K562 (cell line): Measurements from ENCODE around the gene CD4. TPM values are rescaled to one million over a fixed set of nuclear protein-coding genes. Genes with fewer than 3 reads are reported as not detected.

Source experiments
- ETS1 ChIP-seq: conservative IDR thresholded peaks from 2 replicates; pipeline ENCODE4 v1.6.1; 2011; ENCODE audit warnings: low read depth, mild to moderate bottlenecking, low read length; ENCODE audit not compliant: control insufficient read depth
- FOXP1 ChIP-seq: sonication (generic); formaldehyde crosslinking; IDR thresholded peaks from 2 replicates; pipeline ENCODE4 v1.8.0; 2022; ENCODE audit warnings: mild to moderate bottlenecking, missing genetic modification reagents
- FOXP4 ChIP-seq: sonication (generic); formaldehyde crosslinking; IDR thresholded peaks from 2 replicates; pipeline ENCODE4 v1.8.0; 2022; ENCODE audit warnings: mild to moderate bottlenecking, missing genetic modification reagents, borderline replicate concordance
- IRF2 ChIP-seq: sonication (generic); formaldehyde crosslinking; IDR thresholded peaks from 2 replicates; pipeline ENCODE4 v1.8.1; 2022; ENCODE audit warnings: mild to moderate bottlenecking, missing genetic modification reagents
- NONO ChIP-seq, 2 experiments: fragments of 200-400 bp in 1 of 2; fragments of 450-650 bp in 1 of 2; formaldehyde crosslinking in 1 of 2; IDR thresholded peaks; 2 replicates each; pipeline ENCODE4 v1.6.1; 2017; ENCODE audit warnings: low read depth in 2 of 2, mild to moderate bottlenecking in 2 of 2, moderate library complexity in 2 of 2, low read length in 1 of 2
- REST ChIP-seq, 2 experiments: fragments of 450-650 bp; formaldehyde crosslinking in 1 of 2; IDR thresholded peaks; 2 replicates each; pipeline versions ENCODE4 v1.4.0 to v1.6.1; 2014 to 2020; ENCODE audit warnings: mild to moderate bottlenecking in 2 of 2, borderline replicate concordance in 1 of 2, low read depth in 1 of 2
- TCF15 ChIP-seq: fragments of 250-450 bp; sonication (Bioruptor Pico); IDR thresholded peaks from 2 replicates; pipeline ENCODE4 v1.8.0; 2022; ENCODE audit warnings: moderate library complexity, mild to moderate bottlenecking, inconsistent platforms
- TFAP4 ChIP-seq: sonication (generic); formaldehyde crosslinking; IDR thresholded peaks from 2 replicates; pipeline ENCODE4 v1.8.0; 2022; ENCODE audit warnings: missing genetic modification reagents, mild to moderate bottlenecking, moderate library complexity, borderline replicate concordance
- ZNF740 ChIP-seq, 3 experiments: fragments of 200-800 bp in 1 of 3; sonication (Bioruptor generic) in 1 of 3; sonication (generic) in 1 of 3; formaldehyde crosslinking in 1 of 3; IDR thresholded peaks; 2 replicates each; pipeline versions ENCODE4 v1.6.1 to v1.8.0; 2016 to 2022; ENCODE audit warnings: mild to moderate bottlenecking in 2 of 3, missing compliant biosample characterization in 2 of 3, missing genetic modification characterization in 2 of 3, missing genetic modification reagents in 1 of 3
- polyA plus RNA-seq, 8 experiments: library from polyadenylated mRNA; depleted of rRNA in 4 of 8; stranded (reverse) in 5 of 8; unstranded in 3 of 8; fragments of >200 nt; fragmentation: Nextera tagmentation in 2 of 8; fragmentation: Illumina TruSeq in 1 of 8; extraction: Ambion mirVana in 2 of 8; extraction: Trizol in 1 of 8; gene quantifications; 2 replicates each; pipeline versions ENCODE4 v1.2.1 to v1.2.3, GENCODE V29; 2011 to 2014; ENCODE audit warnings: inconsistent platforms in 1 of 8, missing spikeins in 1 of 8
- total RNA-seq, 7 experiments: library from RNA; depleted of rRNA in 6 of 7; stranded (reverse); fragments of >200 nt in 6 of 7; fragmentation: Illumina TruSeq in 2 of 7; extraction: Trizol in 2 of 7; gene quantifications; 2 replicates each; pipeline versions ENCODE4 v1.2.1 to v1.2.3, GENCODE V29; 2011 to 2021; ENCODE audit warnings: low replicate concordance in 1 of 7

Gene CD4
- total and polyA plus RNA-seq, 9 of the 15 experiments (the other 6 are each of a cell fraction or from before 2014, with no cell fraction given) = 0.06 to 0.27 (median 0.09) TPM; not detected in 5

GRCh38 chr12:6843118-6843902 is 54.0 kb downstream of the CD4 start (continued):
- TF ChIP-seq TFAP4 (peak; percentile 14; the same call in 1 of the 2 replicates), FOXP1 (peak; percentile 49; the same call in 1 of the 2 replicates), REST (IDR thresholded peaks at IDR 0.05; ENCODE audit: borderline replicate concordance) (peak; percentile 21; the same call in 1 of the 2 replicates), REST (CRISPR knock-in tag; IDR thresholded peaks at IDR 0.05; ENCODE audit: low read depth) (no peak), ZNF740 (CRISPR knock-in tag; IDR thresholded peaks at IDR 0.05) (peak; percentile 46; the same call in 1 of the 2 replicates), ZNF740 (tag; IDR thresholded peaks at IDR 0.05) (no peak), NONO (IDR thresholded peaks at IDR 0.05; ENCODE audit: low read depth in 2 of 2, low read length in 1 of 2) (no peak), IRF2 (CRISPR knock-in tag) (no peak), ETS1 (no peak), FOXP4 (CRISPR knock-in tag) (peak; percentile 97), TCF15 (CRISPR knock-in tag) (no peak)
